DND-41 (cell line): Measurements from ENCODE around the gene SFXN5.

ENCODE experiments used
- ATAC-seq: fragments of 200-7000 bp; cut with Tn5 transposase; 3 replicates; pipeline ENCODE4 v1.9.1; 2021; ENCODE audit warnings: low read depth; ENCODE audit not compliant: insufficient read depth
- DNase-seq: peaks from one replicate; pipeline ENCODE4 v3.0.0-alpha.2; 2020
- H2AFZ ChIP-seq: 2 replicates; pipeline ENCODE4 v1.6.0; 2012; ENCODE audit warnings: low read depth, low read length
- H3K27ac ChIP-seq: 2 replicates; pipeline ENCODE4 v1.5.1; 2012; ENCODE audit warnings: low read length, inconsistent platforms
- H3K27me3 ChIP-seq: fragments of 200-600 bp; sonication (generic); 2 replicates; pipeline ENCODE4 v1.6.0; 2012; ENCODE audit warnings: low read length, mild to moderate bottlenecking, inconsistent platforms; ENCODE audit not compliant: insufficient read depth, poor library complexity
- H3K36me3 ChIP-seq: 2 replicates; pipeline ENCODE4 v1.5.1; 2012; ENCODE audit warnings: low read length, inconsistent platforms; ENCODE audit not compliant: insufficient read depth
- H3K4me1 ChIP-seq: 2 replicates; pipeline ENCODE4 v1.5.1; 2012; ENCODE audit warnings: mild to moderate bottlenecking, low read length; ENCODE audit not compliant: insufficient read depth
- H3K4me2 ChIP-seq: 2 replicates; pipeline ENCODE4 v1.6.0; 2012; ENCODE audit warnings: mild to moderate bottlenecking, moderate library complexity, low read length, inconsistent platforms; ENCODE audit not compliant: insufficient read depth
- H3K4me3 ChIP-seq, 2 experiments: fragments of 200-600 bp in 1 of 2; shearing (Covaris generic) in 1 of 2; 2 replicates each; pipeline ENCODE4 v1.5.1; 2012 to 2016; ENCODE audit warnings: inconsistent platforms in 2 of 2, low read length in 2 of 2, mild to moderate bottlenecking in 2 of 2, low read depth in 1 of 2, moderate library complexity in 1 of 2
- H3K79me2 ChIP-seq: 2 replicates; pipeline ENCODE4 v1.6.0; 2012; ENCODE audit warnings: low read length, inconsistent platforms; ENCODE audit not compliant: insufficient read depth
- H3K9ac ChIP-seq: 2 replicates; pipeline ENCODE4 v1.6.0; 2012; ENCODE audit warnings: low read depth, mild to moderate bottlenecking, inconsistent platforms, low read length, moderate library complexity
- H3K9me3 ChIP-seq: 2 replicates; pipeline ENCODE4 v1.5.1; 2012; ENCODE audit warnings: low read length, moderate library complexity, mild to moderate bottlenecking, inconsistent platforms; ENCODE audit not compliant: insufficient read depth, severe bottlenecking
- H4K20me1 ChIP-seq: 2 replicates; pipeline ENCODE4 v1.6.0; 2012; ENCODE audit warnings: low read length; ENCODE audit not compliant: insufficient read depth
- EZH2 ChIP-seq: IDR thresholded peaks from 3 replicates; pipeline ENCODE4 v1.6.1; 2012; ENCODE audit warnings: borderline replicate concordance, low read depth, mild to moderate bottlenecking, moderate library complexity, low read length, inconsistent platforms; ENCODE audit not compliant: severe bottlenecking
- TF ChIP-seq, protein P1 (sequence below): IDR thresholded peaks from 2 replicates; pipeline ENCODE4 v1.5.1; 2012; ENCODE audit warnings: borderline replicate concordance, low read length, moderate library complexity, mild to moderate bottlenecking; ENCODE audit not compliant: poor library complexity, severe bottlenecking; ENCODE audit errors: extremely low read depth

Gene SFXN5

DNA sequence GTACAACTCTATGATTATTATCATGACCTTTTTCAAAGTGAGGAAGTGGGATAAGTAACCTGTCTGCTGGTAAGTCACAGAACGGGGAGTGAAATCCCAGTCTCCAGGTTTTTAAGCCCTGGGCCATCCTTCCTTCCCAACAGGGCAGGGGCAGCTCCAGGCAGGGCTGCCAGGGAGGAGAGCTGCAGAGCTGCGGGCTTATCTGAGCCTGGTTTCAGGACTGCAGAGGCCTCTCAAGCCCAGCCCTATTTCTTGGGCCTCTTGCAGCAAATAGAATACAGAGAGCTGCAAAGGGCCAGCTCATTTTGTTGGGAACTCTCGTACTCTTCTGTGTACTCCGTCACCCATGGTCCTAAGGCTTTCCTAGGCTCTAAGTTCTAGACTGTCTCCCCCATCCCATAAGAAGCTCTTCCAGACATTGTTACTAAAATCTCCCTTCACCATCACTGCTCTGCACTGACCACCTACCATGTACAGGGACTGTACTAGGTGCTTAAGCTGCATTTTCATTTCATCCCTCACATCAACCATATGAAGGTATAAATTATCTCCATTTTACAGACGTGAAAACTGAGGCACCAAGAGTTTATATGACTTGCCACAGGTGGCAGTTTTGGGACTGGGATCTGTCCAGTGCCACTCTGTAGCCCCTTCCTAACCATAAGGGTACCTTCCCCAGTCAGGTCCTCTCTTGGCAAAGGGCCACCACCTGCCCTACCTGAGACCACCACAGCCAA, 38.1 kb upstream of the SFXN5 start:
- Histone ChIP-seq H3K9ac (no peak overlapping the region), H3K9me3 (no peaks in the 10 kb centered on the region), H3K4me2 (no peak overlapping the region), H4K20me1 (no peaks in the 10 kb centered on the region; the same call in 1 of the 2 replicates), H3K79me2 (no peaks in the 10 kb centered on the region), H3K4me3 (no peak overlapping the region), H3K36me3 (no peaks in the 10 kb centered on the region), H3K27me3 (peaks cover 5% of the 10 kb centered on the region), H2AFZ (no peak overlapping the region), H3K4me1 (no peaks in the 10 kb centered on the region), H3K27ac (no peak overlapping the region)
- ATAC-seq = no peak
- TF ChIP-seq, protein P1, sequence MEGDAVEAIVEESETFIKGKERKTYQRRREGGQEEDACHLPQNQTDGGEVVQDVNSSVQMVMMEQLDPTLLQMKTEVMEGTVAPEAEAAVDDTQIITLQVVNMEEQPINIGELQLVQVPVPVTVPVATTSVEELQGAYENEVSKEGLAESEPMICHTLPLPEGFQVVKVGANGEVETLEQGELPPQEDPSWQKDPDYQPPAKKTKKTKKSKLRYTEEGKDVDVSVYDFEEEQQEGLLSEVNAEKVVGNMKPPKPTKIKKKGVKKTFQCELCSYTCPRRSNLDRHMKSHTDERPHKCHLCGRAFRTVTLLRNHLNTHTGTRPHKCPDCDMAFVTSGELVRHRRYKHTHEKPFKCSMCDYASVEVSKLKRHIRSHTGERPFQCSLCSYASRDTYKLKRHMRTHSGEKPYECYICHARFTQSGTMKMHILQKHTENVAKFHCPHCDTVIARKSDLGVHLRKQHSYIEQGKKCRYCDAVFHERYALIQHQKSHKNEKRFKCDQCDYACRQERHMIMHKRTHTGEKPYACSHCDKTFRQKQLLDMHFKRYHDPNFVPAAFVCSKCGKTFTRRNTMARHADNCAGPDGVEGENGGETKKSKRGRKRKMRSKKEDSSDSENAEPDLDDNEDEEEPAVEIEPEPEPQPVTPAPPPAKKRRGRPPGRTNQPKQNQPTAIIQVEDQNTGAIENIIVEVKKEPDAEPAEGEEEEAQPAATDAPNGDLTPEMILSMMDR = no peak
- no peak for TF ChIP-seq EZH2
- no peak for DNase-seq

DNA sequence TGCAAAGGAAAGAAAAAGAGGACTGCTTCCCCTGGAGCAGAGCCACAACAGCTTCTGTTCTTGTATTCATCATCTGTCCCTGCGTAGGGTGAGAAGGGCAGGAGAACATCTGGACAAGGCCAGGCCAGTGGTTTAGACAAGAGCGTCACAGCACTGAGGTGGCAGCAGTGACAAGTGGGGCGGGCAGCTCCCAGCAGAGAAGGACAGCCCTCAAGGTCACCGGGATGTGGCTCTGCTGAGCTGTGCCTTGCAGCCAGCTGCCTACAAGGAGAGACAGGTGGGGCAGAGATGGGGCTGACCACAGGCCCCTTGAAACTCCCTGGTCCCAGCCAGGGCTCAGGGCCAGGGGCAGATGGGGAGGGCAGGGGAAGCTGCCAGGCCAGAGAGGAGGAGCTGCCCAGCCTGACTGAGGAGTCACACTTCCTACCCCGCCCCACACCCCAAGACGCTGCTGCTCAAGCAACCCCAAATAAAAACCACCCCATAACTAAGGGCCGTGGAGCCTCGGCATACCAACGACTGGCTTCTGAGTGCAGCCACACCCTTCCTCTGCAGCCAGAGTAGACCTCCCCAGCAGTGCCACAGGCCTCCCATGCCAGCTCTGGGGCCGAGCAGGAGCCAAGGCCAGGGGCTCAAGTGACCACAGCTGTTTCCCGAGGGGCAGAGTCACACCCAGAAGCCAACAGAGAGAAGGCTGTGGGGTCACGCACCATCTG, 35.9 kb upstream of the SFXN5 start:
- no peaks in the 10 kb centered on the region for H3K4me1 ChIP-seq
- TF ChIP-seq EZH2 = no peak
- TF ChIP-seq, protein P1 = no peak
- no peak overlapping the region for H3K27ac ChIP-seq
- H3K9me3 ChIP-seq = no peaks in the 10 kb centered on the region
- H2AFZ ChIP-seq = no peak overlapping the region
- no peaks in the 10 kb centered on the region for H3K79me2 ChIP-seq
- ATAC-seq (no peak), DNase-seq (no peak)
- no peak overlapping the region for H3K4me2 ChIP-seq
- H3K4me3 ChIP-seq = no peak overlapping the region
- no peak overlapping the region for H3K9ac ChIP-seq
- no peaks in the 10 kb centered on the region for H3K36me3 ChIP-seq
- no peaks in the 10 kb centered on the region; the same call in 1 of the 2 replicates for H4K20me1 ChIP-seq
- H3K27me3 ChIP-seq = peaks cover 5% of the 10 kb centered on the region

DNA sequence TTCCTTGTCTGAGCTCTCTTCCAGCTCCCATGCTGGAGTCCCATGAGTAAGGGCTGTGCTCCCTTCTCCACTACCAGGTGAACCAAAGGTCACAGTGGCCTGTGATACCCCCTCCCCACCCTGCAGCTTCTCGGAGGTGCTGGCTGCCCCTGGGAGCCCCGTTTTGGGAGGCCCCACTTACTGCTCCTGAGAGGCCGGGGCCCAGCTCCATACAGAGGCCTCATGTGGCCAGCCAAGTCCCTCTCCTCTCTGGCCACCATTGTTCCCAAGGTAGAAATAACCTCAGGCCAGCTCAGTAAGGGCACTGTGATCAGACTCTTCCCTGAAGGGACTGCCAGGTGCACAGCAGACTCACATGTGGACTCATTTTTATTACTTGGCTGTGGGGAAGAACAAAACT, 35.3 kb upstream of the SFXN5 start:
- DNase-seq (no peak), ATAC-seq (no peak)
- Histone ChIP-seq H3K27ac (no peak overlapping the region), H2AFZ (no peak overlapping the region), H3K27me3 (peaks cover 5% of the 10 kb centered on the region), H3K4me1 (no peaks in the 10 kb centered on the region), H3K9ac (no peak overlapping the region), H3K79me2 (no peaks in the 10 kb centered on the region), H3K4me2 (no peak overlapping the region), H3K4me3 (no peak overlapping the region), H3K36me3 (no peaks in the 10 kb centered on the region), H3K9me3 (no peaks in the 10 kb centered on the region), H4K20me1 (no peaks in the 10 kb centered on the region; the same call in 1 of the 2 replicates)
- TF ChIP-seq EZH2 = no peak
- TF ChIP-seq, protein P1 = no peak
